Activated CD4-positive, CD25-positive, alpha-beta regulatory T cell treated with anti-CD3 and anti-CD28 coated beads, Interleukin-2, amount 50 U/mL, for 16 hours (primary cell): ENCODE data around the gene SPO11.
A peak's percentile ranks its signal among the peaks of the same experiment; 100 is the strongest.

Source experiments
- DNase-seq: peaks from one replicate; pipeline ENCODE4 v3.0.0-alpha.2; 2020; ENCODE audit warnings: low read depth, low spot score

SPO11 gene

DNA sequence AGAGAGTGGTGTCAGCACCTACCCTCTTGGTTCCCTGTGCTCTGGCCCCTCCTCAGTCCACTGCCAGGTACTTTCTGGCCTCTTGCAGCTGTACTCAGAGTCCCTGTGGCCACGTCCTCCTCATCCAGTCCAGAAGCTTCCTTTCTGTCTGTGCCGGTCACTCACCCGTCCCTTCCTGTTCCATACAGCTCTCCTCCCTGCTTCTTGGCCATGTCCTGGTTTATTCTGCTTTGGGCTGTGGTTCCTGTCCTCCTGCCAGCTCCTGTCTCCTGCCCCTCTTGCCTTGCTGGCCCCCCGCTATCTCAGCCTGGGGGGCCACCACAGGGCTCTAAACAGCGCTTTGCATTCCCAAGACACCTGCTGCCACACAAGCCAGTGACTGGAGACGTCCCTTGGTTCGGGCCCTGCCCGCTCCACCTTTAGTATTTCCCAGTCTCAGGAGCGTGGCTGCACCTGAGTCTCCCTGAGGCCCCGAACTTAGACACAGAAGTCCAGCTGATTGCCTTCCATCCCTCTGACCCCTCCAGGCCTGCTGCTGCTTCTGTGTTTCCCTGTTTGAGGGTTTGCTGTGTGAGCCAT, 46.1 kb downstream of the SPO11 start:
- DNase-seq = no peak

GRCh38 chr20:57377350-57377749, 47.7 kb downstream of the SPO11 start:
- DNase-seq = no peak

DNA sequence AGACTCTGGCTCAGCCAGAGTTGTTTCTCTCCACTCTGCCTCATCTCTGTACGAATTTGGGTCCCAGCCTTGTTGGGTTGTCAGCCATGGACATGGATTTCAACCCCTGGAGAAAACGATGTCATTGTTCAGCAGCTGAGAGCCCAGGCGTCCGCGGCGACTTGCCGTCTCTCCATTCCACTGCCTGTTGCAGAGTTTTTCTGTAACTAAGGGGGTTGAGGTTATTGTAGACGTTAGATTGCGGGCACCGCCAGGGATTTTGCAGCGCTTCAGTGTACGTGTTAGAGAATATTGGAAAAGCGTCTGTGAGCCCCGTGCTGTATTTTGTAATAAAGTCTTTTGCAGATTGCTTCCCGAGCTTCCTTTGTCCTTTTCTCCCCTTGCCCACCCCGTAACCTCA, 48.5 kb downstream of the SPO11 start:
- DNase-seq = no peak

DNA sequence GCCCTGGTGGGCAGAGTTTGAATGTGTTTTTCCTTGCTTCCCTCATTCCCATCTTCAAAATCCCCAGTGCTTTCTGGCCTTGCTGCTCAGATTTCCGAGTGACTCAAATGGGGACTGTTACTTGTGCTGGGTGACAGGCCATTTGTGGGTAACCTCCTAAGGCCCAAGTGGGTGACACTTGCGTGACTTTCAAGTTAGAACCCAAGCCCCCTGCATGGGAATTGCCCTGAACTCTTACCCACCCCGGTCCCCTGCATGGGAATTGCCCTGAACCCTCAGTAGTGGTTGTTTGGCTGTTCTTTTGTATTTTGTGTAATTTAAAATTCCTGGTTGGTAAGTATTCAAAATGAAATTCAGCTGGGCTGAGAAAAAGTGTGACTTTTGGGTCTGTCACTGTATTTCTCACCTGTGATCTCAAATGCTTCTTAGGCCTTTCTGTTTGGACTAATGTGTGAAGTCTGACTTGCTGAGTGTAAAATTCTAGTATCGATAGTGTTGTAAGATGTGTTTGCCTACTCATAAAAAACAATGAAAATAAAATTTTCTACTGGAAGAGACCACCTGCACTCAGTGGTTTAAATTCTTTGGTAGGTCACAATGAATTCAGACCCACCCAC, 49.2 kb downstream of the SPO11 start:
- DNase-seq = no peak

DNA sequence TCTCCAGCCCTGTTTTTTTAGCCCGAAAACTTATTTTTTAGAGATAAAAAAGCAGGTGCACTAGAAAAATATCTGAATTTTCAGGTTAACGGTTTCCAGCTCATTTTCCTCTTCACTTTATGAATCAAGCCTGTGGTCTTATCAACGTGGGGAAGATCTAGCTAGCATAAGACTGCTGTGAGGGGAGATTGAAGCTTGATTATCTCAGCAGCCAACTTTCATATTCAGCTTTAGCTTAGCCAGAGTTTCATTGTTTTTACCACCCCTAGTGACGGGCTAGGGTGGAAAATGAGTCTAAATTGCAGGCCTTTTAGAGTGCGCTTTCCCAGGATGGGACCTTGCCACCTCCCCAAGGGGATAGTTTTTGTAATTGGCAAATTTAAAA, 49.7 kb downstream of the SPO11 start:
- DNase-seq = no peak

DNA sequence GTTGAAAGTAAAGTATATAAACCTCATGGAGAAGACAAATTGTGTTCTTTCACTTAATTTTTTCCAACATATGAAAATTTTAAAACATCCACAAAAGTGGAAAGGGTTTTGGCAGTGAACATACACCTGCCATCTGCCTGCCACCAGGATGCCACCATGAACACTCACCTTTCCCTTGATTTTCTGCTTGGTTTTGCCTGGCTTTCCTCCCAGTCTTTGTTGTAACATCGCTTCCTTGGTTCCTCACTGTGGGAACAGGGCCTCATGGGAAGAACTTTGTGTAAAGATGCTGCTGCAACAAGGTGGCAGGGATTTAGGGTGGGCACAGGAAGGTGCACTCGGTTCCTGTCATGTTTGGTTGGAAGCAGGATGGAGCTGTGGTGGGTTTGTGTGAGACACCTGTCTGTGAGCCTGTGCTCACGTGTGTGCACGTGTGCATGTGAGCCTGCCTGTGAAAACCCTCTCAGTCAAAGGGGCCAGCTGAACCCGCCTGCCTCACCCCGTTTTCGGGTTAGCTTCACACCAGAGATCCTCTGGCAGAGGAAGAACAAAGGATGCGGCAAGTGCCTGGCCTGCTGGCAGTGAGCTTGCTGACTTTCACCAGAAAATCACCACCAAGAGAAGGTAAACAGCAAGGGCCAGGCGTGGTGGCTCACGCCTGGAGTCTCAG, 50.6 kb downstream of the SPO11 start:
- no peak for DNase-seq

DNA sequence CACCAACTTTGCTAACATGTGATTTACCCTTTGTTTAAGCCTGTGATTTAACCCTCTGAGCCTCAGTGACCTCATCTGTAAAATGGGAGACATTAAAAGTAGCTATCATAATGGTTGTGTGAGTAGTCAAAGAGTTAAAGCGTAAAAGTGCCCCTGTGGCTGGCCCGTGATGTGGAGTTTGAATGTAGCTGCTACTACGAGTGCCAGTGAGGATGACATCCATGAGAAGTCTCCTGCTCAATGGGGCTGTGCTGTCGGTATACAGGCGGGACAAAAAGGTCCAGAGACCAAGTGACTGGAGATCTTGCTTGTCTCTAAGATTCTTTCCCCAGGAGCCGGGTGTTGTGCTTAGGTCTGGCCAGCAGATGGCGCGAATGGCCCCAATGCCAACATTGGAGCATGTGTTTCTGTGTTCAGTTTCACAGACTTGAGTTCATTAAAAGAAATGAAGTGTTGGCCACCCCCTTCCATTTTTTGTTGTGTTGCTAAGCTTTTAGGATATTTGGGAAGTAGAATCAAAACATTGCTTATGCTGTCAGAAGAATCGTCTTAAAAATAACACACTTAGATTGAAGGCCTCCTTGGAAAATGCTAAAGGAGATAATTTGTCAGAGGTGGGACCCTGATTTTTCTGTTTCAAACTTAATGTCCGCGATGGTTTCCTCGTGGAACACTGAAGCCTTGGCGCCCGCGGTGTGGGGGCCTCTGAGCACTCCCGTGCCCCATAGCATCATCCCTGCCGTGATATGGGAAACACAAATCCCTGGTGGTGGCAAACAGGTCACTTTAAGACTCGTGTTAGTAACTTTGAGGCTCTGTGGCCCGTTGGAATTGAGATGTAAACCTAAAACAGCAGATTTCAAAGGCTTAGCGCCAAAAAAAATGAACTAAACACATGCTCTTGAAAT, 52.2 kb downstream of the SPO11 start:
- DNase-seq = peak; percentile 80

GRCh38 chr20:57382516-57382915, 52.9 kb downstream of the SPO11 start:
- DNase-seq = no peak

GRCh38 chr20:57383447-57384347, 54.1 kb downstream of the SPO11 start:
- no peak for DNase-seq

DNA sequence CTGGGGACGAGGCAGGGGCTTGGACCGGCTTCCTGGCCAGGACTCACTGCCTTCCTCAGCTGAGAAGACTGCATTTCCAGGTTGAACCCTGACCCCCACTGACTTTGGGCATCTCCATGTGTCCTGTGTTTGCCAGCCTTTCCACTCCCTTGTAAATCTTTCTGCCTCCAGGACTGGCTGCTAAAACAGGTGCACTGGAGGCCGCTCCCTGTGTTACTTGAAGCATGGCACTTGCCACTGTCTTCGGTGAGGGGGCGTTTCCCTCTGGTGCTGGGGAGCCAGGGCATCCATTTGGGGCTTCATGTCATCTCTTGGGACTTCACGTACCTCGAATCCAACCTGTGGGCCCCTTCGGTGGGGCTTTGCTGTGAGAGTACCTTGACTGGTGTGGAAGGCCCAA, 54.9 kb downstream of the SPO11 start:
- DNase-seq = no peak

- no peak for DNase-seq
Measured at GRCh38 chr20:57384953-57385761, 55.6 kb downstream of the SPO11 start.

DNA sequence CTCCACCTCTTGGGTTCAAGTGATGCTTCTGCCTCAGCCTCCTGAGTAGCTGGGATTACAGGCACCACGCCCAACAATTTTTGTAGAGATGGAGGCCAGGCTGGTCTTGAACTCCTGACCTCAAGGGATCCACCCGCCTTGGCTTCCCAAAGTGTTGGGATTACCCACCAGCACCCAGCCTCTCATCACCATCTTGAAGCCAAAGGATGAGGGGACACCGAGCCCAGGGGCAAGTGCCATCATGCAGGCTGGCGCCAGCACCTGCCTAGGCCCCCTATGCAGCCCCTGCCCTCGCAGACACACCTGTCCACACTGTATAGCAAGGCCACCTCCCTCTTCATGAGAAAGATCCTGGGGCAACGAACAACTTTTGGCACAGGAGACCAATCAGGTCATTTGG, 56.3 kb downstream of the SPO11 start:
- no peak for DNase-seq

DNA sequence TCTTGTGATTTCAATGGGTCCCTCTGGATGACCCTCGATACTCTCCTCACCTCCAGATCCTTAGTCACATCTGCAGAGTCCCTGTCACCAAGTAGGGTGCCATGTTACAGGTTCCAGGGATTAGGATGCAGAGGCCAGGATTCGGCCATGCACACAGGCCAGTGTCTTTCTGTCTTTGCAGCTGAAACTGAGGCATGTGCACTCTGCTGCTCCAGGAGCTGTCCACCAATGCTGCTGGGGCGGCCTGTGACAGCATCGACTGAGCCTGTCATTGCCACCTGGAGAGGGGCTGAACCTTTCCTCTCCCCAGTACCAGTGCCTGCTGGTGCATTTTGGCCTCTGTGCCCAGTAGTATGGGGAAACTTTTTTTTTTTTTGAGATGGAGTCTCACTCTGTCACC, 57.2 kb downstream of the SPO11 start:
- no peak for DNase-seq

DNA sequence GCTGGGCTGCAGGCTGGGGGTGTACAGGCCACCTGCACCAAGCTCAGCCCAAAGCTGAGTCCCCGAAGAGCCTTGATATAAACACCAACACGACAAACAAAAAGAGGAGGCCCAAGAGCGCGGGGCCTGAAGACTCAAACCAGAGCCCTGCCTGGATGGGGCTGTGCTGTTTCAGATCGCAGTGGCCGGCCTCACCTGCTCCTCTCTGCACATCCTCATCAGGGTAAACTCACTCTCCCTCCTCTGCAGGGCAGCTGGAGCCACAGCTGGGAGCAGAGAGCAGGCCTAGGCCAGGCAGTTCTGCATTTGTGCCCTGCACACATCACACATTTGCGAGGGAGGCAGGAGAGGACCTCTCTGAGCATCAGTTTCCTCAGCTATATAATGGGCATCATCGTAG, 57.9 kb downstream of the SPO11 start:
- DNase-seq = no peak

DNA sequence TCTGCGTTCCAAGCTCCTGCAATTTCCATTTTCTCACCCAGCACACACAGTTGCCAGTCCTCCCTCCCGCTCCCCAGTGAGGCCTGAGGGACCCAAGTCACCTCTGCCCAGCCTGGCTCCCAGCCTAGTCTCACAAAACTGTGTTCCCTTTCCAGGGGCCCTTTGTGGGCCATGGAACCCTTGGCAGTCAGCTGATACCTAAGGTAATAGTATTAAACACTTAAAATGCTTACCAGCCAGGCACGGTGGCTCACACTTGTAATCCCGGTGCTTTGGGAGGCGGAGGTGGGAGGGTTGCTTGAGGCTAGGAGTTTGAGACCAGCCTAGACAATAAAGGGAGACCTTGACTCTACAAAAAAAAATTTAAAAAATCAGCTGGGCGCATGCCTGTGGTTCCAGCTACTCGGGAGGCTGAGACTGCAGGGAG, 58.4 kb downstream of the SPO11 start:
- DNase-seq = no peak

DNA sequence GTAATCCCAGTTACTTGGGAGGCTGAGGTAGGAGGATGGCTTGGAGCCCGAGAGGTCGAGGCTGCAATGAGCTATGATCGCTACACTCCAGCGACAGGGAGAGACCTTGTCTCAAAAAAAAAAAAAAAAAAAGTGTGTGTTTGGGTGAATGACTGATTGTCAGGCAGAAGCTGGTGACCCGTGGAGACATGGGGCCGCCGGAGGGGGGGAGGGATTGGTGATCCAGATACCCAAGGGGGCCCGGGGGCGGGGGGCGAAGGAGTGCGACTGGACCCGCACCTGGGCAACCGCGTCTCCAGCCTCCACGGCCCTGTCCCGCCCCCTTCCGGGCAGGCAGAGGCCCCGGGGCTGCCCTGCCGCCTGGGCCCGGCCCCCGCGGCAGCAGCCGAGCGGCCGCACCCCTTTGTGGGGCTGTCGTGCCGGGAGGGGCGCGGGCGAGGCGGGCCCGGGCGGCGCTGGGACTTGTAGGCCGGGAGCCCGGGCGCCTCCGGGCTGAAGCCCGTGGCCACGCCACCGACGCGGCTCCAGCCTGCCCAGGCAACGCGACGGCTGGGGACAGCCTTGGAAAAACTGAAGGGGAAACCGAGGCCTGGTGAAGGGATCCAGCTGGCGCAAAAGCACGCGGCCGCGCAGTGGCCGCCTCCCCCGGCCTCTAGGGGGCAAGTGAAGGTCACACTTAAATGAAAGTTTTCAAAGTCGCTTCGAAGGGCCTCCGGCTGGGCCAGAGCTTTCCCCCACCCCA, 59.5 kb downstream of the SPO11 start:
- no peak for DNase-seq

DNA sequence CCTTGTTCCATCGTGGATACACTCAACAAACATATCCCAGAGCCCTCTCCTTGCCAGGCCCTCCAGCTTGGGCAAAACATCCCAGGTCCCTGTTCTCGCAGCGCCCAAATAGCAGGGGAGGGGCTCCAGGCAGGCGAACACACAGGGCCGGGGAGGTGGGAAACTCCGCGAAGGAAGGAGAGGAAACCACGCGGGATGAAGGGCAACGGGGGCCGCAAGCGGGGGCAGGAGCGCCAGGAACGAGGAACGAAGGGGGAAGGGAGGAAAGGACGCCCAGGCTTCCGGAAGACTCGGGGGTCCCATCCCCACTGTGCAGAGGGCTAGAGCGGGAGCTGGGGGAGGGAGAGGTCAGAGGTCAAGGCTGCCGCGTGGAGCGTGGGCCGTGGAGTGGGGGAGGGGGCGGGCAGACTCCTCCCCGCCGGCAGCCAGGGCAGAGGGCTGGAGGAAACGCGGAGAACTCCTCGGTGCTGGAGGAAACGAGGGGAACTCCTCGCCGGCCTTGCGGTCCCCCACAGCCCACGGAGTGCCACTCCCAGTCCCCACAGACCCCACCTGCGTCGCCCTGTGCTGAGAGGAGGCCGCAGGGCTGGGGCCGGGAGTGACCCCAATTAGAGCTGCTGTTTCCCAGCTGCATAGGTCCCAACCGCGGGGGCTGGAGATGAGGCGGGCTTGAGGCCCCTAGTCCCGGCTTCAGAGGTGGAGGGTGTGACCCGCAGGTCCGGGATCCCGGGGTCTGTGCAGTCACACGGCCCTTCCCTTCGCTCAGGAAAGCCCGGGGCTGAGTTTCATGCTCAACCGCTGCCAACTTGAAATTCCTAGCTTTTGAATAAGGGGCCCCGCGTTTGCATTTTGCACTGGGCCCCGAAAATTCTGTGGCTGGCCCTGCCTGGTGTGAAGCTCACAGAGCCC, 60.3 kb downstream of the SPO11 start:
- no peak for DNase-seq

DNA sequence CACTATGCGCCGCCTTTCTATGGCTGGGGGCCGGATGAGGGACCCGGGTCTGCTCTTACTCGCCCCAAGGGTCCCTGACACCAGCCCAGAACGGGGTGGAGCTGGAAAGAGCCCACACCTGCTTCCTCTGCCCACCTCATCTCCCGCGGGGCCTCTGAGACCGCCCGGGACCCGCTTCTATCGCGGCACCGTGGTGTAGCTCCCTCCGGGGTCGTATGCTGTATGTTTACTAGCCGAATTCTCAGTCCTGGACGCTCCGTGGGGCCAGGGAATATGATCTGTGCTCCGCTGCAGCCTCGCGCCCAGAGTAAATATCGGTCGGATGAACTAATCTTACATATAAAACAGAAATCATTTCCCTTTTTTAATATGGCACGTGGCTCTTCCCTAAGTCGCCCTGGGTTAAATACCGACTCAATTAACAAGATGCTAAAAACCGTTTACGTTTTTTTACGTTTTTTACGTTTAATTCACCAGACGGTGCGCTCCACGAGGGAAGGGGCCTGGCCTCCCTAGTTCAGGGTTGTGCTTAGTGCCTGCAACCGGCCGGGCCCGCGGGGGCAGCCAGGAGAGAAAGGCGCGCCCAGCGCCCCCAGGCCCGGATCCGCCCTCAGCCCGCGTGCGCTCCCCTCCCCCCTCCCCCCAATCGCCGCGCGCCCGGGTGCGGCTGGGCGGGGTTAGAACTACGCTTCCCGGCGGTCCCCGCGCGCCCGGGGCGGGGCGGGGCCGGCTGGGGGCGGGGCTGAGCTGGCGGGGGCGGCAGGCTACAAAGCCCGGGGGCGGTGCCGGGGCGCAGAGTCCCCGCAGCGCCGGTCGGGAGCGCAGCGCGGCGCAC, 61.2 kb downstream of the SPO11 start, which contains the start of gene RBM38:
Gene RBM38 (plus strand): TSS at position 793 of the 835 bp plus-strand sequence. CDS start 186 bp downstream, outside the sequence.
- DNase-seq = peak; percentile 63
